Neural progenitor cell (in vitro differentiated cells): Measurements from ENCODE around the gene ATG4A.

Source experiments
- EZH2 ChIP-seq: fragments of 200-600 bp; sonication (generic); IDR thresholded peaks from 2 replicates; pipeline ENCODE4 v1.6.1; 2017; ENCODE audit warnings: antibody characterized with exemption, mild to moderate bottlenecking, moderate library complexity
- EZH2phosphoT487 ChIP-seq: fragments of 200-600 bp; sonication (generic); IDR thresholded peaks from 2 replicates; pipeline ENCODE4 v1.6.1; 2017; ENCODE audit warnings: antibody characterized with exemption
- TF ChIP-seq, protein P1 (sequence below): fragments of 200-600 bp; sonication (generic); IDR thresholded peaks from 2 replicates; pipeline ENCODE4 v1.5.1; 2017; ENCODE audit warnings: antibody characterized with exemption, mild to moderate bottlenecking

DNA sequence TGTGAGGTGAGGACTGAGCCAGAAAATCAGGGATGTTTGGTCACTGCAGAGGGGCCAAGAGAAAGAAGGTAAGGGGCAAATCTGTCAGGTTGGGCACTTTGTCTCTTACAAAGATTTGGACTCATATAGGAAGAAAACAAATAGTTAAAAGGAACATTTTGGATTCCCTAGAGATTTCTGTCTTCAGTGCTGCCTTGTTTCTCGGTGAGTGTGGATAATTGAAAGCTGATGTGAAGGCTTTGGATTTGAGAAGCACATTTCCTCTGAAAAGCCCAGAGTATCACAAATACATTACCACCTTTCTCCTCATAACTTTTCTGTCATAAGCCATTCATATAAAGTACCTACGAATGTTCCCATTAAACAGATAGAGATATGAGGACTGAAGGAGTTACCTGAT is 107.5 kb downstream of the ATG4A start:
- TF ChIP-seq, protein P1, sequence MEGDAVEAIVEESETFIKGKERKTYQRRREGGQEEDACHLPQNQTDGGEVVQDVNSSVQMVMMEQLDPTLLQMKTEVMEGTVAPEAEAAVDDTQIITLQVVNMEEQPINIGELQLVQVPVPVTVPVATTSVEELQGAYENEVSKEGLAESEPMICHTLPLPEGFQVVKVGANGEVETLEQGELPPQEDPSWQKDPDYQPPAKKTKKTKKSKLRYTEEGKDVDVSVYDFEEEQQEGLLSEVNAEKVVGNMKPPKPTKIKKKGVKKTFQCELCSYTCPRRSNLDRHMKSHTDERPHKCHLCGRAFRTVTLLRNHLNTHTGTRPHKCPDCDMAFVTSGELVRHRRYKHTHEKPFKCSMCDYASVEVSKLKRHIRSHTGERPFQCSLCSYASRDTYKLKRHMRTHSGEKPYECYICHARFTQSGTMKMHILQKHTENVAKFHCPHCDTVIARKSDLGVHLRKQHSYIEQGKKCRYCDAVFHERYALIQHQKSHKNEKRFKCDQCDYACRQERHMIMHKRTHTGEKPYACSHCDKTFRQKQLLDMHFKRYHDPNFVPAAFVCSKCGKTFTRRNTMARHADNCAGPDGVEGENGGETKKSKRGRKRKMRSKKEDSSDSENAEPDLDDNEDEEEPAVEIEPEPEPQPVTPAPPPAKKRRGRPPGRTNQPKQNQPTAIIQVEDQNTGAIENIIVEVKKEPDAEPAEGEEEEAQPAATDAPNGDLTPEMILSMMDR: no peak
- no peak for TF ChIP-seq EZH2
- TF ChIP-seq EZH2phosphoT487: no peak
